Stimulated activated CD4-positive, alpha-beta T cell treated with anti-CD3 and anti-CD28 coated beads, Interleukin-15, amount 100 ng/mL, for 48 hours (primary cell): ENCODE measurements around the gene HAL.

Source experiments
- DNase-seq, 2 donors: peaks; one replicate each; pipeline ENCODE4 v3.0.0-alpha.2; 2020; ENCODE audit warnings: low read depth in 2 of 2

HAL gene

GRCh38 chr12:95942101-95942523 is 54.0 kb downstream of the HAL start:
- DNase-seq, result no peak

- DNase-seq, result no peak
Measured at GRCh38 chr12:95940514-95940913, 55.6 kb downstream of the HAL start.
